Choroid plexus epithelial cell (primary cell): ENCODE data around the gene MRPL2.

Experiments
- DNase-seq: peaks from one replicate; pipeline ENCODE4 v3.0.0-alpha.2; 2010; ENCODE audit warnings: low read depth
- H3K4me3 ChIP-seq: 2 replicates; pipeline ENCODE4 v1.5.1; 2011; ENCODE audit warnings: low read depth, mild to moderate bottlenecking, control low read depth, low read length, moderate library complexity
- TF ChIP-seq, protein P1 (sequence below): conservative IDR thresholded peaks from 2 replicates; pipeline ENCODE4 v1.5.1; 2011; ENCODE audit warnings: low read depth, mild to moderate bottlenecking, control low read depth, inconsistent platforms, low read length, moderate library complexity

MRPL2 gene

DNA sequence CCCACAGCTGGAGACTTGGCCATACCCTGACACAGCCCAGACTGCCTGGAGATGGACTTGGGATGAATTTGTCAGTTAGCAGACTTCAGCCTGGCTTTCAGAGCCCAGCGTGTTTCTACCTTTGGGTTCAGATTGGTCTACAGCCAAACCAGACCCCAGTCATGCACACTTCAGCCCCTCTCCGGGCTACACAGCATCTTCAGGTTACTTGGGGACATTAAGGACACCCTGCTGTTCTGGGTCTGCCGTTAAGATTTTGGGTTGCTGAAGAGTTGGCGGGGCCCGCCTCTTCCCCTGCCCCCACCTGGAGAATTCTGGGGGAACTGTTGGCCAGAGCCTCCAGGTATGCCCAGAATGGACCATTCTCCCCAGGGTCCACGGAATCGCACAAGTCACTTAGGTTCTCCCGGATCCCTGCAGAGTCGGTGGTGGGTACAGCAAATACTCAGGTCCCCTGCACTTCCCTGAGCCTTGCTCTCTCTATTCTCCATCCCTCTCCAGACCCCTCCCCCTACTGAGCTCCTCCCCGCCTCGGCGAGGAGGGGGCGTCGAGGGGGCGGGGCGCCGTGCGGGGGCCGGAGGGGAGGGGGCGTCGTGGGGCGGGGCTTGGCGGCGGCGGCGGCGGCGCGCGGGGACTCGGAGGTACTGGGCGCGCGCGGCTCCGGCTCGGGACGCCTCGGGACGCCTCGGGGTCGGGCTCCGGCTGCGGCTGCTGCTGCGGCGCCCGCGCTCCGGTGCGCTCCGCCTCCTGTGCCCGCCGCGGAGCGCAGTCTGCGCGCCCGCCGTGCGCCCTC is 16.6 kb upstream of the MRPL2 start, which contains the start of gene PTK7:
PTK7 (plus strand) TSS at position 645 of the 794 bp plus-strand sequence. CDS start 175 bp downstream, outside the sequence.
- peak; percentile 78 for DNase-seq
- TF ChIP-seq, protein P1, sequence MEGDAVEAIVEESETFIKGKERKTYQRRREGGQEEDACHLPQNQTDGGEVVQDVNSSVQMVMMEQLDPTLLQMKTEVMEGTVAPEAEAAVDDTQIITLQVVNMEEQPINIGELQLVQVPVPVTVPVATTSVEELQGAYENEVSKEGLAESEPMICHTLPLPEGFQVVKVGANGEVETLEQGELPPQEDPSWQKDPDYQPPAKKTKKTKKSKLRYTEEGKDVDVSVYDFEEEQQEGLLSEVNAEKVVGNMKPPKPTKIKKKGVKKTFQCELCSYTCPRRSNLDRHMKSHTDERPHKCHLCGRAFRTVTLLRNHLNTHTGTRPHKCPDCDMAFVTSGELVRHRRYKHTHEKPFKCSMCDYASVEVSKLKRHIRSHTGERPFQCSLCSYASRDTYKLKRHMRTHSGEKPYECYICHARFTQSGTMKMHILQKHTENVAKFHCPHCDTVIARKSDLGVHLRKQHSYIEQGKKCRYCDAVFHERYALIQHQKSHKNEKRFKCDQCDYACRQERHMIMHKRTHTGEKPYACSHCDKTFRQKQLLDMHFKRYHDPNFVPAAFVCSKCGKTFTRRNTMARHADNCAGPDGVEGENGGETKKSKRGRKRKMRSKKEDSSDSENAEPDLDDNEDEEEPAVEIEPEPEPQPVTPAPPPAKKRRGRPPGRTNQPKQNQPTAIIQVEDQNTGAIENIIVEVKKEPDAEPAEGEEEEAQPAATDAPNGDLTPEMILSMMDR, result no peak
- peak within 1 kb of the TSS; percentile 94 for H3K4me3 ChIP-seq

DNA sequence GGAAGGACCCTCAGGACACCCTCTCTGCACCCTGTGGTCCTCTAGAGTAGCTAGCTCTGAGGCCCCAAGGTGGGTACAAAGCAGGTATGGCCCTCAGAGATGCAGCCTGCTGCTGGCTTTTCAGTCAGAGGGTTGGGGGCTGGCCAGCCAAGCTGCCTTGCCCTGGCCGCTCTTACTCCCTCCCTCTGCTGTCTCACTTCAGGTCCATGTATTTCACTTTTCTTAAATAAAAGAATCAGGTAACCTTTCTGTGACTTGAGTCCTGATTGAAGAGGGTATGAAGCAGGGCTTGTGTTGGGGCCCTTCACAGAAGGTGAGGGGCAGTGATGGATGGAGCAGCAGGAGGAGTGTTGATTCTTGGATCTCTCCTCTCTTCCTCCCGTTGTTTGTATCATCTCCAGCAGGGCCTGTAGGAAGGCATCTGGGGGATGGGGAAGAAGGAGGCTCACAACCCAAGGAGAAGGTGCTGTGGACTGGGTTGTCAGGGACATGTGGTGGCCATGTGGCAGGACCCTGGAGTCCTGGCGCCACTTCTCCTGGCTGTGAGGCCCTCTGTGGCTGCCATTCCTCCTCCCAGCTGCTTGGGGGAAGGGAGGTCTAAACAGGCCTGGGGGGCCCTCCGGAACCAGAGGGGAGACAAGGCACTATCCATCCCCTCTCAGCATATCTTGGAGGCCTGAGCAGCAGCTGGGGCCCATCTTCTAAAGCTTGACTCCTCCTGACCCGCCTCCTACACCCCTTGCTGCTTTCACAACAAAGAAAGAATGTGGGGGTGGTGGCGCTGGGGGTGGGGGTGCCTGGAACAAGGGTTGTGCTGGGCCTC is 15.8 kb upstream of the MRPL2 start:
- peak overlapping the region; percentile 94 for H3K4me3 ChIP-seq
- TF ChIP-seq, protein P1, result no peak
- peak; percentile 96 for DNase-seq

DNA sequence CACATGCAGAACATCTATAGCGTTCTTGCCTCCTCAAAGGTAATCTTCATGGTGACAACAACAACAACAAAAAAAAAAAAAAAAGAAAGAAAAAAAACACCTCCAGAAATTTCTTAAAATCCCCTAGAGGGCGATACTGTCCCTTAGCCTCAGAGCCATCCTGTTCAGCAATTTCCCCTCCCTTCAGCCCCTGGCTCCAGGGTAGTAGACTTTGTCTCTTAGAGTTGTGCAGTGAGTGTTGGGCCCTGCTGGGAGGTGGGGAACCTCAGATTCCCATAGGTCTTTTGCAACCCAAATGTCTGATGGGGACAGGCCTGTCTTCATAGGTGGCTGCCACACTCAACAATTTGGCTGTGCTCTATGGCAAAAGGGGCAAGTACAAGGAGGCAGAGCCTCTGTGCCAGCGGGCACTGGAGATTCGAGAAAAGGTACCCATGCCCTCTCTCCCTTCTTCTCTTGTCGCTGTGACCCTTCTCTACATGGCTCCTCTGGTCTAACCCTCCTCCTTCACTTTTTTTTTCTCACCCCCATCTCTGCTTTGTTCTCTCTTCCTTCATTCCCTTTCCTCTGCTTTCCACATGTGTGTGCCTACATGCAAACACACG is 10.9 kb upstream of the MRPL2 start:
- no peak overlapping the region for H3K4me3 ChIP-seq
- peak; percentile 89 for DNase-seq
- TF ChIP-seq, protein P1, result peak; percentile 80

DNA sequence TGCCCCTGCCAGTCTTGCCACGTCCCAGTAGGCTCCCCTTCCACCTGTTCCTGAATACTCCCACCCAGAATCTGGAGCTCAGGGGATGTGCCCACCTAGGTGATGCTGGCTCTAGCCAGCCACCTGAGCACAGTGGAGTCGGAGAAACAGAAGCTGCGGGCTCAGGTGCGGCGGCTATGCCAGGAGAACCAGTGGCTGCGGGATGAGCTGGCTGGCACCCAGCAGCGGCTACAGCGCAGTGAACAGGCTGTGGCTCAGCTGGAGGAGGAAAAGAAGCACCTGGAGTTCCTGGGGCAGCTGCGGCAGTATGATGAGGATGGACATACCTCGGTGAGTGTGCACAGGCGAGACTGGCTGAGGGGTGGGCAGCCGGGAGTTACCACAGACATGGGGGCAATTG is 3.6 kb upstream of the MRPL2 start:
- no peak overlapping the region for H3K4me3 ChIP-seq
- DNase-seq, result no peak
- TF ChIP-seq, protein P1, result no peak

DNA sequence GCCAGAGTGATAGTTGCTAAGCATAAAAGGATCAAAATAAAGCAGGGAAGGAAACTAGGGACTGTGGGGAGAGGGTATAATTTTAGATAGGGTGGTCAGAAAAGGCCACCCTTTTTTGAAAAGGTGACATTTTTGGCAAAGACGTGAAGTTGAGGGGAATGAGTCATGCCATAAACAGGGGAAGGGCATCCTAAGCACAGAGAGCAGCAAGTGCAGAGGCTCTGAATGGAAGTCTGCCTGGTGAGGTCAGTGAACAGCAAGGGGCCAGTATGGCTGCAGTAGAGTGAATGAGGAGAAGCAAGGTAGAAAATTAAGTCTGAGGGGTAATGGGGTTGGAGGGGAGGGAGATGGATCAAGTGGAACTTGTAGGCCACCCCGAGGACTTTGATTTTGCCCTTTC is 2.6 kb upstream of the MRPL2 start:
- DNase-seq, result peak; percentile 47
- no peak overlapping the region for H3K4me3 ChIP-seq
- TF ChIP-seq, protein P1, result no peak

DNA sequence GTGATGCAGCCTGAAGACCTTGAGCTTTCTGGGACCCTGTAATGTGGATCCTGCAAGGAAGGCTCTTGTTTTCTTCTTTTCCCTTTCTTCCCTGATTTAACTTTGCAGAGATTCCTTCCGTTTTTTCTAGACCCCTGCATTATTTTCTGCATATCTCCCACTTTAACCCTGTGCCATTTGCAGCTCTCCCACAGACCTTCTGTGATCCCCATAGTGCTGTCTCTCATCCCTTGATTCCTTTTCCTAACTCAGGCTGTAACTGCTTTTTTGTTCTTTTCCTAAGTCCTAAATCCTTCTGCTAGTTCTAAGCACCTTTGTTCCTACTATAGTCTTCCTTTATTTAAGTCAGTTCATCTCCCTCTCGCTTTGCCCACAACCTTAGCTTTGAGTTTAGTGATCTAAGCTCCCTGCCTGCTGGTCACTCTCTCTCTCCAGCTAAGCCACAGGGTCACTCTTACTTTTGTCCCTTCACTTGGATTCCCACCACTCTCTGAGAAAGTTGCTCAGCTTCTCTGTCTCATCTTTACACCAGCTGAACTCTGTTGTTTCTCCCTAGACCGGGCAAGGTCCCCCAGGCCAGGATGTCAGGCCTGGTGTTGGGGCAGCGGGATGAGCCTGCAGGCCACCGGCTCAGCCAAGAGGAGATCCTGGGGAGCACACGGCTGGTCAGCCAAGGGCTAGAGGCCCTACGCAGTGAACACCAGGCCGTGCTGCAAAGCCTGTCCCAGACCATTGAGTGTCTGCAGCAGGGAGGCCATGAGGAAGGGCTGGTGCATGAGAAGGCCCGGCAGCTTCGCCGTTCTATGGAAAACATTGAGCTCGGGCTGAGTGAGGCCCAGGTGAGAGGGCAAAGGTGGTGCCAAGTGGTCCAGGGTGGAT is 1.8 kb upstream of the MRPL2 start:
- DNase-seq, result no peak
- H3K4me3 ChIP-seq, result no peak overlapping the region
- TF ChIP-seq, protein P1, result no peak
